Mesendoderm (in vitro differentiated cells): Measurements from ENCODE around the gene ADCY4.
A peak's percentile ranks its signal among the peaks of the same experiment; 100 is the strongest.
"Not testable (repeated sequence)": the region's sequence is repeated elsewhere in the genome, so short reads cannot be mapped to it uniquely, and the experiment has no call there.

Experiments used
- DNase-seq: peaks from one replicate; pipeline ENCODE4 v3.0.0; 2013
- H2AK5ac ChIP-seq: 2 replicates; pipeline ENCODE4 v1.6.1; 2013; ENCODE audit warnings: low read length, inconsistent platforms
- H2BK120ac ChIP-seq: 2 replicates; pipeline ENCODE4 v1.6.1; 2013; ENCODE audit warnings: low read depth, mild to moderate bottlenecking, low read length, moderate library complexity, mixed read lengths
- H2BK15ac ChIP-seq: replicated peaks from 2 replicates; pipeline ENCODE4 v1.6.1; 2013; ENCODE audit warnings: low read depth, mild to moderate bottlenecking, moderate library complexity
- H2BK5ac ChIP-seq: 2 replicates; pipeline ENCODE4 v1.6.1; 2013; ENCODE audit warnings: low read length, inconsistent platforms
- H3K18ac ChIP-seq: 2 replicates; pipeline ENCODE4 v1.6.1; 2013; ENCODE audit warnings: mild to moderate bottlenecking, low read length, mixed read lengths
- H3K23ac ChIP-seq: one replicate; pipeline ENCODE4 v1.6.1; 2013; ENCODE audit warnings: low read length
- H3K27ac ChIP-seq: 2 replicates; pipeline ENCODE4 v1.5.1; 2013; ENCODE audit warnings: low read depth, mild to moderate bottlenecking, inconsistent platforms, low read length, moderate library complexity
- H3K27me3 ChIP-seq: 2 replicates; pipeline ENCODE4 v1.6.1; 2013; ENCODE audit warnings: low read length, control low read depth, mild to moderate bottlenecking, inconsistent platforms; ENCODE audit not compliant: insufficient read depth, poor library complexity
- H3K36me3 ChIP-seq: 2 replicates; pipeline ENCODE4 v1.6.1; 2013; ENCODE audit warnings: low read length, inconsistent platforms; ENCODE audit not compliant: control insufficient read depth, insufficient read depth
- H3K4ac ChIP-seq: one replicate; pipeline ENCODE4 v1.6.1; 2013; ENCODE audit warnings: low read depth, mild to moderate bottlenecking, low read length, moderate library complexity
- H3K4me1 ChIP-seq: 2 replicates; pipeline ENCODE4 v1.6.1; 2013; ENCODE audit warnings: low read depth, low read length, inconsistent platforms; ENCODE audit not compliant: control insufficient read depth
- H3K4me2 ChIP-seq: 2 replicates; pipeline ENCODE4 v1.6.1; 2013; ENCODE audit warnings: low read length
- H3K4me3 ChIP-seq: 2 replicates; pipeline ENCODE4 v1.5.1; 2013; ENCODE audit warnings: mild to moderate bottlenecking, low read length
- H3K56ac ChIP-seq: one replicate; pipeline ENCODE4 v1.6.1; 2013; ENCODE audit warnings: low read length
- H3K79me1 ChIP-seq: 2 replicates; pipeline ENCODE4 v1.6.1; 2013; ENCODE audit warnings: low read length, inconsistent platforms
- H3K79me2 ChIP-seq: 2 replicates; pipeline ENCODE4 v1.6.1; 2013; ENCODE audit warnings: mild to moderate bottlenecking, low read length; ENCODE audit not compliant: control insufficient read depth, insufficient read depth
- H3K9ac ChIP-seq: 2 replicates; pipeline ENCODE4 v1.6.1; 2013; ENCODE audit warnings: low read length, inconsistent platforms
- H4K5ac ChIP-seq: one replicate; pipeline ENCODE4 v1.6.1; 2013; ENCODE audit warnings: low read length
- H4K8ac ChIP-seq: one replicate; pipeline ENCODE4 v1.6.1; 2013; ENCODE audit warnings: low read depth, mild to moderate bottlenecking, control low read depth, low read length, moderate library complexity
- WGBS: extraction: QIAGEN DNeasy Blood & Tissue Kit; methylation state at CpG from one replicate; pipeline ENCODE4 v1.1.7; 2013; ENCODE audit warnings: low lambda C conversion rate, missing lambda C conversion rate; ENCODE audit not compliant: insufficient coverage; ENCODE audit errors: extremely low coverage; 5-methylcytosine and 5-hydroxymethylcytosine counted together

The ADCY4 gene

DNA sequence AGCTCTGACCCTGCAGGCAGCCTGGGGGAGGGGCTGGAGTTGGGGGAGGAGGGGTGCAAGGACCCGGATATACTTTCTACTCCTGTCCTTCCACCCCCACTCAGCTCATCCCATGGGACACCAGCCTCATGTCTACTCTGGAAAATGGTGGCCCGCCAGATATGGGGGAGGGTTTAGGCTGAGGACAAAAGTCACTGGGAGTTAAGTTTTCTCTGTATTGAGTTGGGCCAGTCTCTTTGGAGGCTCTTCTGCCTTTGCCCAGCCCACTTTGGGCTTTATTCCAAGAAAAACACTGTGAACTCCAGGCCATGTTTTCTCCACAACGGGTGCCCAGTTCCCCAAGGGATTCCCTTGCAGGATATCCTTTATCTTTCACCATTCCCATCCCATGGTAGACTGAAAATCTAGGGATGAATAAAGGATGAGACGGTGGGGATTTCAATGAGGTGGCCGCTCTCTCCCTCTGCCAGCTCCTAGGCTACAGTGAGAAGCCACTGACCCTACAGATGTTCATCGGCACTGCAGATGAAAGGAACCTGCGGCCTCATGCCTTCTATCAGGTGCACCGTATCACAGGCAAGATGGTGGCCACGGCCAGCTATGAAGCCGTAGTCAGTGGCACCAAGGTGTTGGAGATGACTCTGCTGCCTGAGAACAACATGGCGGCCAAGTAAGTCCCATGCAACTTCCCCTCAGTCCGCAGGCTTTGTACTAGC lies 38.0 kb upstream of the ADCY4 start:
- Histone ChIP-seq H3K4ac (no peak overlapping the region), H4K5ac (no peak overlapping the region), H3K18ac (no peak overlapping the region), H3K27ac (no peak overlapping the region), H2BK15ac (no peak overlapping the region), H3K4me2 (no peak overlapping the region), H3K56ac (no peak overlapping the region), H3K79me2 (no peaks in the 10 kb centered on the region), H3K36me3 (no peaks in the 10 kb centered on the region), H2AK5ac (no peak overlapping the region), H3K4me1 (peaks cover 7% of the 10 kb centered on the region), H3K27me3 (no peaks in the 10 kb centered on the region), H3K79me1 (no peaks in the 10 kb centered on the region), H2BK5ac (no peak overlapping the region), H3K4me3 (no peak overlapping the region), H3K9ac (no peak overlapping the region), H3K23ac (no peak overlapping the region), H4K8ac (no peak overlapping the region), H2BK120ac (no peak overlapping the region)
- no peak for DNase-seq
- no CpG with 5 or more reads among the region's 12 CpGs for WGBS

DNA sequence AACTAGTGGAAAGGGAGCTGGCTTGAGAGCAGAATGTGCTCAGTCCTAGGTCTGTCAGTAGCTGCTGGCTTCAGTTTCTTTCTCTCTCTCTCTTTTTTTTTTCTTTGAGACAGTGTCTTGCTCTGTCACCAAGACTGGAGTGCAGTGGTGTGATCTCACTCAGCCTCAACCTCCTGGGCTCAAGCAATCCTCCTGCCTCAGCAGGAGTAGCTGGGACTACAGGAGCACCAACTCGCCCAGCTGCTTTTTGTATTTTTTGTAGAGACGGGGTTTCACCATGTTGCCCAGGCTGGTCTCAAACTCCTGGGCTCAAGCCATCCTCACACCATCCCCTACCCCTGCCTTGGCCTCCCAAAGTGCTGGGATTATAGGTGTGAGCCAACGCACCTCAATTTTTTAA lies 36.7 kb upstream of the ADCY4 start:
- not testable (repeated sequence) for H3K27ac ChIP-seq, H3K79me1 ChIP-seq, H3K23ac ChIP-seq, H3K4ac ChIP-seq, H3K4me2 ChIP-seq, H3K56ac ChIP-seq, DNase-seq, H3K36me3 ChIP-seq, H3K4me1 ChIP-seq, H2BK5ac ChIP-seq, H2AK5ac ChIP-seq, H4K5ac ChIP-seq, H3K79me2 ChIP-seq, H2BK15ac ChIP-seq, H3K4me3 ChIP-seq, H4K8ac ChIP-seq, H2BK120ac ChIP-seq, H3K27me3 ChIP-seq, H3K9ac ChIP-seq, H3K18ac ChIP-seq
- WGBS: no CpG with 5 or more reads among the region's 3 CpGs

DNA sequence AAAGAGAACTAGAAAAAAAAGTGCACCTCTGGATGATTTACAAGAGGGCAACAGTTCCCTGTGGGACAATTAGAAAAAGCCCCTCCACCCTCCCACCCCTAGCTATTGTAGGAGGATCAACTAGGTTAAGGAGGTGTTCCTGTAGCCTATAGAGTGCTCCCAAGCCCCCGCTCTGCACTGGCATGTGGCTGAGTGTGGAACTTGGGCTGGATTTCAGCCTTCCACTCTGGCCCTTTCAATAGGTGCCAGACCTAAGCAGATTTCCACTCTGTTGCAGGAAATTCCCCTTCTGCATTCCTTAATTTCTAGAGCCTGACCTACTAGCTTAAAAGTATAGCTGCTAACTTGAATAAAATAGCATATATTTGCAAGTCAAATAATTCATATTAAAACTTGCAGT lies 35.9 kb upstream of the ADCY4 start:
- no peak overlapping the region for H3K27ac ChIP-seq
- H3K36me3 ChIP-seq: no peaks in the 10 kb centered on the region
- H3K79me2 ChIP-seq: no peaks in the 10 kb centered on the region
- no peak for DNase-seq
- H3K4me1 ChIP-seq: peaks cover 5% of the 10 kb centered on the region
- H3K27me3 ChIP-seq: no peaks in the 10 kb centered on the region
- H4K5ac ChIP-seq: no peak overlapping the region
- H4K8ac ChIP-seq: no peak overlapping the region
- no CpG with 5 or more reads among the region's 1 CpG for WGBS
- H2AK5ac ChIP-seq: no peak overlapping the region
- no peak overlapping the region for H3K4me2 ChIP-seq
- no peak overlapping the region for H3K4ac ChIP-seq
- no peak overlapping the region for H3K9ac ChIP-seq
- no peaks in the 10 kb centered on the region for H3K79me1 ChIP-seq
- H3K23ac ChIP-seq: no peak overlapping the region
- H2BK120ac ChIP-seq: no peak overlapping the region
- H3K18ac ChIP-seq: no peak overlapping the region
- no peak overlapping the region for H2BK15ac ChIP-seq
- no peak overlapping the region for H3K56ac ChIP-seq
- H2BK5ac ChIP-seq: no peak overlapping the region
- no peak overlapping the region for H3K4me3 ChIP-seq

DNA sequence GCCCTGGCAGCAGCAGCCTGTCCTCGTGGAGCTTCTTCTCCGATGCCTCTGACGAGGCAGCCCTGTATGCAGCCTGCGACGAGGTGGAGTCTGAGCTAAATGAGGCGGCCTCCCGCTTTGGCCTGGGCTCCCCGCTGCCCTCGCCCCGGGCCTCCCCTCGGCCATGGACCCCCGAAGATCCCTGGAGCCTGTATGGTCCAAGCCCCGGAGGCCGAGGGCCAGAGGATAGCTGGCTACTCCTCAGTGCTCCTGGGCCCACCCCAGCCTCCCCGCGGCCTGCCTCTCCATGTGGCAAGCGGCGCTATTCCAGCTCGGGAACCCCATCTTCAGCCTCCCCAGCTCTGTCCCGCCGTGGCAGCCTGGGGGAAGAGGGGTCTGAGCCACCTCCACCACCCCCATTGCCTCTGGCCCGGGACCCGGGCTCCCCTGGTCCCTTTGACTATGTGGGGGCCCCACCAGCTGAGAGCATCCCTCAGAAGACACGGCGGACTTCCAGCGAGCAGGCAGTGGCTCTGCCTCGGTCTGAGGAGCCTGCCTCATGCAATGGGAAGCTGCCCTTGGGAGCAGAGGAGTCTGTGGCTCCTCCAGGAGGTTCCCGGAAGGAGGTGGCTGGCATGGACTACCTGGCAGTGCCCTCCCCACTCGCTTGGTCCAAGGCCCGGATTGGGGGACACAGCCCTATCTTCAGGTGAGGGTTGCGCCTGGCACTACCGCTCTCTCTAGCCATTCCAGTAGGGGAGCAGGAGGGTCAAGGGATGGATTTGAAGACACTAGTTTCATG lies 35.2 kb upstream of the ADCY4 start:
- Histone ChIP-seq H4K8ac (no peak overlapping the region), H3K79me1 (no peaks in the 10 kb centered on the region), H2BK15ac (no peak overlapping the region), H3K4ac (no peak overlapping the region), H3K18ac (no peak overlapping the region), H3K9ac (no peak overlapping the region), H3K36me3 (no peaks in the 10 kb centered on the region), H3K27me3 (no peaks in the 10 kb centered on the region), H3K27ac (no peak overlapping the region), H3K4me1 (peaks cover 5% of the 10 kb centered on the region), H2BK5ac (no peak overlapping the region), H3K4me3 (no peak overlapping the region), H3K4me2 (no peak overlapping the region), H3K23ac (no peak overlapping the region), H2BK120ac (no peak overlapping the region), H2AK5ac (no peak overlapping the region), H3K56ac (no peak overlapping the region), H3K79me2 (no peaks in the 10 kb centered on the region), H4K5ac (no peak overlapping the region)
- DNase-seq: no peak
- no CpG with 5 or more reads among the region's 32 CpGs for WGBS

GRCh38 chr14:24369463-24369862 lies 34.6 kb upstream of the ADCY4 start:
- Histone ChIP-seq H3K4me1 (peaks cover 5% of the 10 kb centered on the region), H3K56ac (peak overlapping the region; percentile 81), H2AK5ac (no peak overlapping the region), H2BK5ac (no peak overlapping the region), H2BK15ac (no peak overlapping the region), H3K18ac (no peak overlapping the region), H3K36me3 (no peaks in the 10 kb centered on the region), H2BK120ac (no peak overlapping the region), H3K27me3 (no peaks in the 10 kb centered on the region), H3K4me2 (no peak overlapping the region), H3K23ac (no peak overlapping the region), H3K4me3 (no peak overlapping the region), H3K27ac (no peak overlapping the region), H3K79me1 (no peaks in the 10 kb centered on the region), H4K5ac (no peak overlapping the region), H4K8ac (no peak overlapping the region), H3K79me2 (no peaks in the 10 kb centered on the region), H3K4ac (no peak overlapping the region), H3K9ac (no peak overlapping the region)
- DNase-seq: no peak
- WGBS: no CpG with 5 or more reads among the region's 20 CpGs
